ENCODE data around the gene IL16.

IL16 gene

GRCh38 chr15:81182756-81183438, 13.8 kb upstream of the IL16 start:
- H3K4me3 ChIP-seq (ENCODE audit: low read depth, low read length): no peak overlapping the region

GRCh38 chr15:81183439-81183775, 13.3 kb upstream of the IL16 start:
- Histone ChIP-seq H3K4me3 (ENCODE audit: low read depth, low read length) (no peak overlapping the region), H3K4me2 (ENCODE audit: low read length) (no peak overlapping the region), H3K27ac (no peak overlapping the region), H3K36me3 (ENCODE audit: control insufficient read depth, insufficient read depth, low read length) (no peaks in the 10 kb centered on the region), H2AFZ (no peak overlapping the region), H3K9me3 (ENCODE audit: control insufficient read depth, low read length) (no peaks in the 10 kb centered on the region), H3K9ac (no peak overlapping the region), H3K79me2 (no peaks in the 10 kb centered on the region), H3K4me1 (no peaks in the 10 kb centered on the region), H3K27me3 (ENCODE audit: control insufficient read depth, insufficient read depth, low read length) (no peaks in the 10 kb centered on the region)
- no peak for TF ChIP-seq CTCF (IDR thresholded peaks at IDR 0.05)

More at GRCh38 chr15:81182756-81183438, 13.8 kb upstream of the IL16 start:
- H3K9me3 ChIP-seq (ENCODE audit: control insufficient read depth, low read length): no peaks in the 10 kb centered on the region
- H3K79me2 ChIP-seq: no peaks in the 10 kb centered on the region
- TF ChIP-seq CTCF (IDR thresholded peaks at IDR 0.05): no peak
- H3K27ac ChIP-seq: no peak overlapping the region
- H3K27me3 ChIP-seq (ENCODE audit: control insufficient read depth, insufficient read depth, low read length): no peaks in the 10 kb centered on the region
- no peak overlapping the region for H3K9ac ChIP-seq
- no peak overlapping the region for H2AFZ ChIP-seq
- no peaks in the 10 kb centered on the region for H3K36me3 ChIP-seq (ENCODE audit: control insufficient read depth, insufficient read depth, low read length)
- H3K4me1 ChIP-seq: no peaks in the 10 kb centered on the region
- H3K4me2 ChIP-seq (ENCODE audit: low read length): no peak overlapping the region

- no peaks in the 10 kb centered on the region for H3K4me1 ChIP-seq
- no peaks in the 10 kb centered on the region for H3K79me2 ChIP-seq
- H3K4me2 ChIP-seq (ENCODE audit: low read length): no peak overlapping the region
- H3K27me3 ChIP-seq (ENCODE audit: control insufficient read depth, insufficient read depth, low read length): no peaks in the 10 kb centered on the region
- no peak for TF ChIP-seq CTCF (IDR thresholded peaks at IDR 0.05)
- no peaks in the 10 kb centered on the region for H3K36me3 ChIP-seq (ENCODE audit: control insufficient read depth, insufficient read depth, low read length)
- no peak overlapping the region for H3K9ac ChIP-seq
- H3K9me3 ChIP-seq (ENCODE audit: control insufficient read depth, low read length): no peaks in the 10 kb centered on the region
- no peak overlapping the region for H2AFZ ChIP-seq
- H3K4me3 ChIP-seq (ENCODE audit: low read depth, low read length): no peak overlapping the region
- no peak overlapping the region for H3K27ac ChIP-seq
Observed at GRCh38 chr15:81184188-81184587, 12.5 kb upstream of the IL16 start.

GRCh38 chr15:81185631-81186295, 10.9 kb upstream of the IL16 start:
- no peak overlapping the region for H3K9ac ChIP-seq
- no peak overlapping the region for H2AFZ ChIP-seq
- H3K27ac ChIP-seq: no peak overlapping the region
- no peaks in the 10 kb centered on the region for H3K36me3 ChIP-seq (ENCODE audit: control insufficient read depth, insufficient read depth, low read length)
- no peaks in the 10 kb centered on the region for H3K4me1 ChIP-seq
- no peak overlapping the region for H3K4me2 ChIP-seq (ENCODE audit: low read length)
- no peak for TF ChIP-seq CTCF (IDR thresholded peaks at IDR 0.05)
- H3K9me3 ChIP-seq (ENCODE audit: control insufficient read depth, low read length): no peaks in the 10 kb centered on the region
- no peaks in the 10 kb centered on the region for H3K79me2 ChIP-seq
- no peak overlapping the region for H3K4me3 ChIP-seq (ENCODE audit: low read depth, low read length)
- H3K27me3 ChIP-seq (ENCODE audit: control insufficient read depth, insufficient read depth, low read length): no peaks in the 10 kb centered on the region

- Histone ChIP-seq H2AFZ (no peak overlapping the region), H3K9ac (no peak overlapping the region), H3K27me3 (ENCODE audit: control insufficient read depth, insufficient read depth, low read length) (no peaks in the 10 kb centered on the region), H3K4me3 (ENCODE audit: low read depth, low read length) (no peak overlapping the region), H3K4me1 (no peaks in the 10 kb centered on the region), H3K9me3 (ENCODE audit: control insufficient read depth, low read length) (no peaks in the 10 kb centered on the region), H3K79me2 (no peaks in the 10 kb centered on the region), H3K27ac (no peak overlapping the region), H3K4me2 (ENCODE audit: low read length) (no peak overlapping the region), H3K36me3 (ENCODE audit: control insufficient read depth, insufficient read depth, low read length) (no peaks in the 10 kb centered on the region)
- TF ChIP-seq CTCF (IDR thresholded peaks at IDR 0.05): no peak
Observed at GRCh38 chr15:81188354-81188753, 8.3 kb upstream of the IL16 start.
